ENCODE results near the gene IRF5. TPM values are rescaled to one million over a fixed set of nuclear protein-coding genes. Genes with fewer than 3 reads are reported as not detected.

Gene IRF5
- total RNA-seq, 1 experiment from 2014 or later = 0.74 TPM

DNA sequence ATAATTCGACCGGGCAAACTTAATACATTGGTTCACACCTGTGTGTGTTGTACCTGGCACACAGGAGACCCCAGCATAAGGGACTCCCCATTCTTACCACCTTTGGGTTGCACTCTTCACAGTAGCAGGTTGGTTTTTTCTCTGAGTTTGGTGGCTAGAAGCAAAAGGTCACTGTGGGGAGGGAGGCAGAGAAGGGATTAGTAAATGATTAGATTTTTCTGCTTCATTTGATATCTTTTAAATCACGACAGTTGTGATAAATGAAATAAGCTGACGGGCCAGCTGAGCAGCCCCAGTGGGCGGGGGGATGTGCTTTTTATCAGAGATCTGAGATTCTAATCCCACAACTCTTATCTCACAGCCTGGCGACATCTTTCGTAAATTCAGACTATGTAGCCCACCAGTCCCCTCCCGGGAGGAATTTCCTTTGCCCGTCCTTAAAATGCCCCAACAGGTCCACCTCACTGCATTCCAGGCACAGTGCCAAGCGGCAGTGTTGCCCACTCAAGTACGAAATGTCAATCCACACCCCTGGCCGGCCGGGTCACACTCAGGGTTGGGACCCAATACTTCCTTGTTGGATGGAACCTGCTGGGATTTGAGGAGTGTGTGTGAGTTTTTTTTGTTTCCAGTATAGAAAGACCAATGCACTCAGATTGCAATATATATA is 16.7 kb upstream of the IRF5 start:
- Histone ChIP-seq H2AFZ (ENCODE audit: low read length) (no peak overlapping the region), H2BK5ac (ENCODE audit: insufficient read length, low read length) (no peak overlapping the region), H3K79me2 (ENCODE audit: insufficient read depth, low read length) (no peaks in the 10 kb centered on the region), H2BK120ac (ENCODE audit: low read depth, low read length, poor library complexity, severe bottlenecking) (no peak overlapping the region), H3K27ac (ENCODE audit: insufficient read length, low read depth, low read length) (no peak overlapping the region), H4K5ac (ENCODE audit: insufficient read length, low read depth, low read length) (no peak overlapping the region), H4K20me1 (ENCODE audit: control insufficient read depth, insufficient read depth, insufficient read length) (no peaks in the 10 kb centered on the region), H4K8ac (replicated peaks; ENCODE audit: insufficient read length, low read depth, low read length) (no peak overlapping the region), H3K79me1 (ENCODE audit: insufficient read depth, low read depth, low read length, poor library complexity, severe bottlenecking) (no peaks in the 10 kb centered on the region), H3K9me3 (ENCODE audit: control insufficient read depth, low read depth, low read length) (no peaks in the 10 kb centered on the region), H3K4ac (ENCODE audit: low read depth, low read length) (no peak overlapping the region), H2AK5ac (ENCODE audit: insufficient read length, low read length) (no peak overlapping the region), H3K23me2 (ENCODE audit: insufficient read length, low read depth, low read length, poor library complexity, severe bottlenecking) (peaks cover 4% of the 10 kb centered on the region), H3K9ac (ENCODE audit: extremely low read depth, insufficient read length, low read length) (no peak overlapping the region), H3K23ac (ENCODE audit: insufficient read length, low read depth, low read length) (no peak overlapping the region), H3K14ac (ENCODE audit: insufficient read depth, low read length) (no peak overlapping the region), H3T11ph (ENCODE audit: low read length) (no peak overlapping the region), H3K18ac (ENCODE audit: insufficient read length, low read depth, low read length) (no peak overlapping the region), H3K4me2 (ENCODE audit: insufficient read depth, insufficient read length, low read length) (no peak overlapping the region), H2BK20ac (ENCODE audit: low read depth, low read length, poor library complexity, severe bottlenecking) (no peak overlapping the region), H4K91ac (ENCODE audit: insufficient read length, low read depth, low read length) (no peak overlapping the region), H2BK12ac (ENCODE audit: insufficient read length, low read depth, low read length) (no peak overlapping the region), H3K4me1 (ENCODE audit: insufficient read depth, low read length) (no peaks in the 10 kb centered on the region; the same call in 1 of the 2 replicates), H3K56ac (ENCODE audit: insufficient read length, low read depth, low read length) (no peak overlapping the region), H2BK15ac (ENCODE audit: low read depth, low read length) (no peak overlapping the region), H3K27me3 (ENCODE audit: insufficient read depth, low read length) (peaks cover 3% of the 10 kb centered on the region; the same call in 1 of the 2 replicates)
- no peaks in the 10 kb centered on the region for H3K9me3 Mint-ChIP-seq
- no peak overlapping the region for H3K4me3 Mint-ChIP-seq
- WGBS (ENCODE audit: extremely low coverage, insufficient read length, low lambda C conversion rate) = no CpG with 5 or more reads among the region's 13 CpGs
- no peak overlapping the region for H3K27ac Mint-ChIP-seq
- DNase-seq = peak; percentile 24
- peaks cover 11% of the 10 kb centered on the region for H3K27me3 Mint-ChIP-seq (ENCODE audit: low read depth)
- TF ChIP-seq, protein P1, sequence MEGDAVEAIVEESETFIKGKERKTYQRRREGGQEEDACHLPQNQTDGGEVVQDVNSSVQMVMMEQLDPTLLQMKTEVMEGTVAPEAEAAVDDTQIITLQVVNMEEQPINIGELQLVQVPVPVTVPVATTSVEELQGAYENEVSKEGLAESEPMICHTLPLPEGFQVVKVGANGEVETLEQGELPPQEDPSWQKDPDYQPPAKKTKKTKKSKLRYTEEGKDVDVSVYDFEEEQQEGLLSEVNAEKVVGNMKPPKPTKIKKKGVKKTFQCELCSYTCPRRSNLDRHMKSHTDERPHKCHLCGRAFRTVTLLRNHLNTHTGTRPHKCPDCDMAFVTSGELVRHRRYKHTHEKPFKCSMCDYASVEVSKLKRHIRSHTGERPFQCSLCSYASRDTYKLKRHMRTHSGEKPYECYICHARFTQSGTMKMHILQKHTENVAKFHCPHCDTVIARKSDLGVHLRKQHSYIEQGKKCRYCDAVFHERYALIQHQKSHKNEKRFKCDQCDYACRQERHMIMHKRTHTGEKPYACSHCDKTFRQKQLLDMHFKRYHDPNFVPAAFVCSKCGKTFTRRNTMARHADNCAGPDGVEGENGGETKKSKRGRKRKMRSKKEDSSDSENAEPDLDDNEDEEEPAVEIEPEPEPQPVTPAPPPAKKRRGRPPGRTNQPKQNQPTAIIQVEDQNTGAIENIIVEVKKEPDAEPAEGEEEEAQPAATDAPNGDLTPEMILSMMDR (conservative IDR thresholded peaks at IDR 0.05) = no peak
- H3K4me1 Mint-ChIP-seq = peaks cover 17 to 35% of the 10 kb centered on the region in 2 experiments
- H3K36me3 Mint-ChIP-seq (ENCODE audit: insufficient read depth in 1 of 3, low read depth in 3 of 3) = no peaks in the 10 kb centered on the region

All from H9 (cell line).